BJ (cell line): Measurements from ENCODE around the gene CCDC137. TPM values are rescaled to one million over a fixed set of nuclear protein-coding genes. Genes with fewer than 3 reads are reported as not detected.

Source experiments
- CTCF ChIA-PET: fragments of 350-600 bp; formaldehyde crosslinking; extraction: SDS; loops from one replicate; lab custom pipeline; 2021; ENCODE audit warnings: antibody characterized with exemption, inconsistent platforms; lab: Yijun Ruan, JAX
- POLR2A ChIA-PET: fragments of 300-600 bp; sonication (Branson Sonifier 250); formaldehyde crosslinking; extraction: SDS; loops from one replicate; lab custom pipeline; 2021; ENCODE audit warnings: antibody characterized with exemption; lab: Charles Lee
- DNase-seq: peaks from one replicate; pipeline ENCODE4 v3.0.0-alpha.2; 2011; ENCODE audit warnings: low read depth
- H3K27me3 ChIP-seq: 2 replicates; pipeline ENCODE4 v1.6.0; 2011; ENCODE audit warnings: low read length; ENCODE audit not compliant: control insufficient read depth, insufficient read depth
- H3K36me3 ChIP-seq: 2 replicates; pipeline ENCODE4 v1.5.1; 2011; ENCODE audit warnings: low read length; ENCODE audit not compliant: control insufficient read depth, insufficient read depth
- H3K4me3 ChIP-seq: 2 replicates; pipeline ENCODE4 v1.5.1; 2011; ENCODE audit warnings: low read depth, mild to moderate bottlenecking, control low read depth, low read length
- CTCF ChIP-seq: IDR thresholded peaks from 2 replicates; pipeline ENCODE4 v1.5.1; 2011; ENCODE audit warnings: low read depth, mild to moderate bottlenecking, control low read depth, inconsistent platforms, low read length, moderate library complexity; ENCODE audit not compliant: insufficient read depth
- polyA plus RNA-seq: library from polyadenylated mRNA; depleted of rRNA; stranded (reverse); fragments of >200 nt; gene quantifications from 2 replicates; pipeline ENCODE4 v1.2.3, GENCODE V29; 2011

CCDC137 gene
- polyA plus RNA-seq, 1 experiment = 10.9 TPM

DNA sequence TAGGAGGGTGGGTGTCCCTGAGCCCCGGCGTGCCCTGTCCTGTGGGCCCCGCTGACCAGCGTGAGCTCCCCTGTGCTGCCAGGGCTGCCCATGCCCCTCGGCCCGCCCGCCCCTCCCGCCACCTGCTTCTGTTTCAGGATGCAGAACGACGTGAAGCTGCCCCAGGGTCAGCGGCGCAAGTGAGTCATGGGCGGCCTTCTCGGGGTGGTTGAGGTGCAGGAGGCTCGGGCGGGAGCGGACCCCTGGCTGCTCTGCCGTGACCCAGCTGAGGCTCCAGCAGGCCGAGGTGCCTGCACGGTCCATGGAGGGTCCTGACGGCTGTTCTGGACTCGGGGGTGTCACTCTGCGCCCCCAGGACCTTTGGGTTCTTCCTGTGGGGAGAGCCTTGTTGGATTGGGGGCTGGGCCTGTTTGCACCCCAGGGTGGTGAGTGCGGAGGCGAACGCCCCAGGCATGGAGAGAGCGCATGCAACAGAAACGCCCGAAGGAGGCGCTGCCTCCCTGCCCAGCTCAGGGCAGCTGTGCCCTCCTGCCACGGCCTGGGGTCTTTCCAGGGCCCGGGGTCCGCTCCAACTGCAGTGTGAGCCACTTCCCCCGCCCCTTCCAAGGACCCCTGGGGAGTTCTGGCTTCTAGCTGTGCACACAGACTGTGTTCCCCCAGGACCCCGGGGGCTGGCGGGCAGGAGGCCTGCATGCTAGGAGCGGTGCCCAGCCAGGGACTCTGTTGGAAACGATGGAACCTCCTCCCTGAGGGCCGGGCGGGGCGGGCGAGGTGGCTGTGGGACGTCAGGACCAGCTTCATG lies 49.5 kb downstream of the CCDC137 start:
- no peak for TF ChIP-seq CTCF
- ChIA-PET POLR2A (no interaction called here), CTCF (no interaction called here)
- peaks cover 3% of the 10 kb centered on the region; the same call in 1 of the 2 replicates for H3K36me3 ChIP-seq
- no peak overlapping the region for H3K4me3 ChIP-seq
- no peaks in the 10 kb centered on the region for H3K27me3 ChIP-seq
- no peak for DNase-seq

DNA sequence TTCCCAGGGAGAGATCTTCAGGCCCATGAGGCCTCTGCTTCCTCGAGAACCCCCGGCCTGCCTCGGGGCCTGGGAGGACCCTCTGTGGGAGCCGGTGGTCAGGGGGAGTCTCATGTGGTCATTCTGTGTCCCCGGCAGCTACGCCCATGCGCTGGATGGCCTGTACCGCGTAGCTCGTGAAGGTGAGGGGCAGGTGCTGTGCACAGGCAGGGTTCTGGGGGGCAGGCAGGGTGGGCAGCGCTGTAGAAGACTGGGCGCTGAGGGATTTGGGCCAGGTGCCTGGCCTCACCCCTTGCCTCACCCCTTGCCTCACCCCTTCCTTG lies 50.1 kb downstream of the CCDC137 start:
- Histone ChIP-seq H3K4me3 (no peak overlapping the region), H3K36me3 (peaks cover 3% of the 10 kb centered on the region; the same call in 1 of the 2 replicates), H3K27me3 (no peaks in the 10 kb centered on the region)
- POLR2A ChIA-PET = no interaction called here
- CTCF ChIA-PET = no interaction called here
- no peak for DNase-seq
- TF ChIP-seq CTCF = no peak

- no peaks in the 10 kb centered on the region for H3K27me3 ChIP-seq
- DNase-seq = no peak
- no peak for TF ChIP-seq CTCF
- peaks cover 3% of the 10 kb centered on the region; the same call in 1 of the 2 replicates for H3K36me3 ChIP-seq
- H3K4me3 ChIP-seq = no peak overlapping the region
- ChIA-PET CTCF (no interaction called here), POLR2A (no interaction called here)
These were observed 50.7 kb downstream of the CCDC137 start for GRCh38 chr17:81717049-81717765.

DNA sequence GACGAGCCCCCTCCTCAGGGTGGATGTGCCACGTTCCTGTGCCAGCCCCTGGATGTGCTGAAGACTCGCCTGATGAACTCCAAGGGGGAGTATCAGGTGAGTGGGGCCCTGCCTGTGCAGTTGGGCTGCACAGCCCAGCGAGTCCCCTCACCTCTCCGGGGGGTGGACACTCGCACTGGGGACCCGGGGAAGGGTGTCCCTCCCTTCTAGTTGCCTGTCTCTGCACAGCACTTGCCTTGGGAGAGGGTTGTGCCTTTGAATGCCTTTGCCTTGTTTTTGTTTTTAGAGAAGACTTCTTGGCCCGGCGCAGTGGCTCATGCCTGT lies 51.2 kb downstream of the CCDC137 start:
- DNase-seq = no peak
- peaks cover 3% of the 10 kb centered on the region; the same call in 1 of the 2 replicates for H3K36me3 ChIP-seq
- H3K4me3 ChIP-seq = no peak overlapping the region
- CTCF ChIA-PET = no interaction called here
- POLR2A ChIA-PET = no interaction called here
- TF ChIP-seq CTCF = no peak
- no peaks in the 10 kb centered on the region for H3K27me3 ChIP-seq

GRCh38 chr17:81719410-81720266 lies 53.1 kb downstream of the CCDC137 start:
- POLR2A ChIA-PET = no interaction called here
- H3K4me3 ChIP-seq = no peak overlapping the region
- DNase-seq = no peak
- TF ChIP-seq CTCF = no peak
- CTCF ChIA-PET = interaction anchor here (0.6 kb wide), 1 partner anchor 86 kb away, joined by 3 read pairs; no protein-coding TSS in a partner anchor
- no peaks in the 10 kb centered on the region for H3K27me3 ChIP-seq
- peaks cover 3% of the 10 kb centered on the region; the same call in 1 of the 2 replicates for H3K36me3 ChIP-seq
